K562 (cell line): ENCODE measurements around the gene SMG9.
A peak's percentile ranks its signal among the peaks of the same experiment; 100 is the strongest.

ENCODE experiments used
- HMGN3 ChIP-seq: IDR thresholded peaks from 2 replicates; pipeline ENCODE4 v1.6.1; 2011; ENCODE audit warnings: borderline replicate concordance, low read depth, mild to moderate bottlenecking, mixed read lengths, low read length; ENCODE audit not compliant: insufficient read length; ENCODE audit errors: extremely low read depth
- MYNN ChIP-seq, 2 experiments: sonication (generic); formaldehyde crosslinking in 1 of 2; IDR thresholded peaks; 2 replicates each; pipeline versions ENCODE4 v1.5.0 to v1.6.1; 2016 to 2020; ENCODE audit warnings: antibody characterized with exemption in 1 of 2, missing genetic modification reagents in 1 of 2
- NFRKB ChIP-seq: fragments of 450-650 bp; IDR thresholded peaks from 2 replicates; pipeline ENCODE4 v1.6.1; 2016; ENCODE audit warnings: low read depth
- NR1H2 ChIP-seq: sonication (generic); formaldehyde crosslinking; IDR thresholded peaks from 2 replicates; pipeline ENCODE4 v1.4.0; 2020; ENCODE audit warnings: mild to moderate bottlenecking, missing genetic modification reagents
- POLR2A ChIP-seq: fragments of 450-650 bp; conservative IDR thresholded peaks from 2 replicates; pipeline ENCODE4 v1.6.1; 2016
- RBM14 ChIP-seq: fragments of 200-400 bp; formaldehyde crosslinking; IDR thresholded peaks from 2 replicates; pipeline ENCODE4 v1.6.1; 2018; ENCODE audit warnings: low read depth, mild to moderate bottlenecking, low read length, moderate library complexity, borderline replicate concordance; ENCODE audit not compliant: insufficient read depth

DNA sequence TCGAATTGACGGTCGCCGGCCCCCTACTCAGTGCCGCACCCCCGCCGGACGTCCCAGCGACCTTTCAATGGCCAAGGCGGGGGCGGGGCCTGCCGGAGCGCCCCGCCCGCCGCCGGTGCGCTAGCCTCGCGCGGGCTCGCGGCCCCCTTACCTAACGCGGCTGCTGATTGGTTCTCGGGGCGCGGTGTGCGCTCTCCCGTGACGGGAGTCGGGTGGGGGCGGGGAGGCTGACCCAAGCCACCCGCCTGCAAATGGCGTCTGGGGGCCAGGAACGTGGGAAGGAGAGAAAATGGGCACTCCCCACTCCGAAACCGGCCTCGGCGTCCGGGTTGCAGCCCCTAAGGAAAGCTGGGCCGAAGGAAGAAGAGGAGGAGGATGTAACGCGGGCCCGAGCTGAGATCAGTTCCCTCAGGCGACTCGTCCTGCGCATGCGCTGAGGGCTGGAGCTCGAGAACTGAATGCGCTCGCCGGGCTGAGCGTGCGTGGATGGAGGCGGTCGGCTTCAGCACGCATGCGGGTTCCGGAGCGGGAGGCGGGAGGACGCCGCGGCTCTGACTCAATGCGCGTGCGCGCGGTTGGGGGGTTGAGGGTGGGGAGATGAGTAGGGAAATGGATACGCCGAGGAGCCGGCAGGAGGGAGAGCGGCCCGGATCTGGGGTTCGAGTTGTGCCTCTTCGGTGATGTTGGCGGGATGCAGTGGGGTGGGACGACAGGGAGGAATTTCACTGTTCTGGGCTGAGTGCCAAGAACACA, at the start of gene SMG9:
- TF ChIP-seq NFRKB: peak; percentile 98
- TF ChIP-seq POLR2A: peak; percentile 98
- no peak; the same call in 1 of the 2 replicates for TF ChIP-seq NR1H2 (CRISPR knock-in tag)
- peak; percentile 89 for TF ChIP-seq HMGN3
- no peak for TF ChIP-seq RBM14
- TF ChIP-seq MYNN (IDR thresholded peaks at IDR 0.05): no peak
- no peak for TF ChIP-seq MYNN (CRISPR knock-in tag; IDR thresholded peaks at IDR 0.05)
